ENCODE data around the gene CCDC28A.

- TF ChIP-seq, protein P1, sequence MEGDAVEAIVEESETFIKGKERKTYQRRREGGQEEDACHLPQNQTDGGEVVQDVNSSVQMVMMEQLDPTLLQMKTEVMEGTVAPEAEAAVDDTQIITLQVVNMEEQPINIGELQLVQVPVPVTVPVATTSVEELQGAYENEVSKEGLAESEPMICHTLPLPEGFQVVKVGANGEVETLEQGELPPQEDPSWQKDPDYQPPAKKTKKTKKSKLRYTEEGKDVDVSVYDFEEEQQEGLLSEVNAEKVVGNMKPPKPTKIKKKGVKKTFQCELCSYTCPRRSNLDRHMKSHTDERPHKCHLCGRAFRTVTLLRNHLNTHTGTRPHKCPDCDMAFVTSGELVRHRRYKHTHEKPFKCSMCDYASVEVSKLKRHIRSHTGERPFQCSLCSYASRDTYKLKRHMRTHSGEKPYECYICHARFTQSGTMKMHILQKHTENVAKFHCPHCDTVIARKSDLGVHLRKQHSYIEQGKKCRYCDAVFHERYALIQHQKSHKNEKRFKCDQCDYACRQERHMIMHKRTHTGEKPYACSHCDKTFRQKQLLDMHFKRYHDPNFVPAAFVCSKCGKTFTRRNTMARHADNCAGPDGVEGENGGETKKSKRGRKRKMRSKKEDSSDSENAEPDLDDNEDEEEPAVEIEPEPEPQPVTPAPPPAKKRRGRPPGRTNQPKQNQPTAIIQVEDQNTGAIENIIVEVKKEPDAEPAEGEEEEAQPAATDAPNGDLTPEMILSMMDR (conservative IDR thresholded peaks at IDR 0.05; ENCODE audit: low read length): no peak
- no peak for TF ChIP-seq EZH2phosphoT487 (IDR thresholded peaks at IDR 0.05; ENCODE audit: borderline replicate concordance, low read depth, low read length)
Measured at GRCh38 chr6:138773177-138774091, at the start of gene CCDC28A.

Measured in OCI-LY7 (cell line).